GM13977 (cell line): ENCODE measurements around the gene TEAD1.

Experiments used
- DNase-seq: peaks from one replicate; pipeline ENCODE4 v3.0.0; 2012; ENCODE audit warnings: low spot score
- in situ Hi-C: fragments of 300-500 bp; cut with MboI; formaldehyde crosslinking; loops from one replicate; pipeline ENCODE4 v1.12.0; 2022; ENCODE audit warnings: low sequenced_read_pairs, low pct_unique_long_range_greater_than_20kb, mixed read lengths, inconsistent platforms; ENCODE audit not compliant: unreplicated experiment
- TF ChIP-seq, protein P1 (sequence below): IDR thresholded peaks from 2 replicates; pipeline ENCODE4 v1.5.1; 2012; ENCODE audit warnings: mild to moderate bottlenecking, control low read depth; ENCODE audit not compliant: insufficient read depth; ENCODE audit errors: extremely low read depth, missing control alignments

The TEAD1 gene

GRCh38 chr11:12963051-12963450 is 288.8 kb downstream of the TEAD1 start:
- TF ChIP-seq, protein P1, sequence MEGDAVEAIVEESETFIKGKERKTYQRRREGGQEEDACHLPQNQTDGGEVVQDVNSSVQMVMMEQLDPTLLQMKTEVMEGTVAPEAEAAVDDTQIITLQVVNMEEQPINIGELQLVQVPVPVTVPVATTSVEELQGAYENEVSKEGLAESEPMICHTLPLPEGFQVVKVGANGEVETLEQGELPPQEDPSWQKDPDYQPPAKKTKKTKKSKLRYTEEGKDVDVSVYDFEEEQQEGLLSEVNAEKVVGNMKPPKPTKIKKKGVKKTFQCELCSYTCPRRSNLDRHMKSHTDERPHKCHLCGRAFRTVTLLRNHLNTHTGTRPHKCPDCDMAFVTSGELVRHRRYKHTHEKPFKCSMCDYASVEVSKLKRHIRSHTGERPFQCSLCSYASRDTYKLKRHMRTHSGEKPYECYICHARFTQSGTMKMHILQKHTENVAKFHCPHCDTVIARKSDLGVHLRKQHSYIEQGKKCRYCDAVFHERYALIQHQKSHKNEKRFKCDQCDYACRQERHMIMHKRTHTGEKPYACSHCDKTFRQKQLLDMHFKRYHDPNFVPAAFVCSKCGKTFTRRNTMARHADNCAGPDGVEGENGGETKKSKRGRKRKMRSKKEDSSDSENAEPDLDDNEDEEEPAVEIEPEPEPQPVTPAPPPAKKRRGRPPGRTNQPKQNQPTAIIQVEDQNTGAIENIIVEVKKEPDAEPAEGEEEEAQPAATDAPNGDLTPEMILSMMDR: no peak
- in situ Hi-C loops: loop anchor here (25.0 kb wide), 2 partner anchors 224 to 374 kb away; no protein-coding TSS in a partner anchor
- DNase-seq: no peak

DNA sequence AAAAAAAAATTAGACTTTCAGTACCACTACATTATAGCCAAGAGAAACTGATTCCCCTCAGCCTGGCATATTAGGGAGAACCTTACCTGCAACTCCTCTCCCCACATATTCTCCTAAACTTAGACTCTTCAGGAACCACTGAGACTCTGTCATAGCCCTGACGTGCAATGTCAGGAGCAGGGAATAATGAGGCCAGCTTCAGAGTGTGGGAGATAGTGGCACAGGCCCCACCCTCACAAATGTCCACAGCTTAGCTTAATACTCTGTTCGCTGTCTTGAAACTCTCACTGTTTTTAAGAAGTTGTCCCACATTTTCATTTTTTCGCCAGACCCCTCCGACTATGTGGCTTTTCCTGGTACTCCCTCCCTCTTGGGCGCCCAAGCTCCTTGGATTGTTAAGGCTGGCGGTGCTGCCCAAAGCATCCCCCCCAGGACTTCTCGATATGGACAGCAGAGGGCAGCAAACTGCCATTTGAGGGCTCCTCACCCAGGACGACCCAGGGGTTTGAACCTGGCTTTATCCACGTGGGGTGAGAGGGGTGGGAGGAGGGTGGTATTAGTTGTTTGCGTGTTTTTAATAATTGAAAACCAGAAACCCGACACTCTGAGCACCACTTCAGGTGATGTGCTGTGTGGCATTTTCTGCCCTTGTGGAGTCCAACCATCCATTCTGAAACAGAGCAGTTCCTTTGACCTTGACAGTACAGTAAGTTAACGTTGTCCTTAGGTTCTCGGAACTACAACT is 289.7 kb downstream of the TEAD1 start:
- peak; percentile 78 for DNase-seq
- TF ChIP-seq, protein P1: peak; percentile 86
- in situ Hi-C loops: loop anchor here (25.0 kb wide), 2 partner anchors 223 to 373 kb away; no protein-coding TSS in a partner anchor

DNA sequence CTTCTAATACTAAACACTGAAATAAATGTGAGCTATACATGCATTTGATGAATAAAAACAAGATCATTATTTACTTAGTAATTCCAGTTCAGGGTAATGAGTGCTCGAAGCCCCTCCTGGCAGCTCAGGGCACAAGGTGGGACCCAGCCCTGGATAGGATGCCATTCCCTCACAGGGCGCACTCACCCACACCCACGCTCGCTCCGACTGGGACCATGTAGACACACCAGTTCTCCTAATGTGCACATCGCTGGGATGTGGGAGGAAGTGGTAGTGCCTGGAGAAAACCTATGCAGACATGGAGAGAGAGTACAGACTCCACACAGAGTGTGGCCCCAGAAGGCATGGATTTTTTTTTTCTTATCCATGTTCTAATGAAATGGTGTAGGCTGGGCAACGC is 290.4 kb downstream of the TEAD1 start:
- TF ChIP-seq, protein P1: no peak
- no peak for DNase-seq
- in situ Hi-C loops: loop anchor here (25.0 kb wide), 2 partner anchors 223 to 373 kb away; no protein-coding TSS in a partner anchor

DNA sequence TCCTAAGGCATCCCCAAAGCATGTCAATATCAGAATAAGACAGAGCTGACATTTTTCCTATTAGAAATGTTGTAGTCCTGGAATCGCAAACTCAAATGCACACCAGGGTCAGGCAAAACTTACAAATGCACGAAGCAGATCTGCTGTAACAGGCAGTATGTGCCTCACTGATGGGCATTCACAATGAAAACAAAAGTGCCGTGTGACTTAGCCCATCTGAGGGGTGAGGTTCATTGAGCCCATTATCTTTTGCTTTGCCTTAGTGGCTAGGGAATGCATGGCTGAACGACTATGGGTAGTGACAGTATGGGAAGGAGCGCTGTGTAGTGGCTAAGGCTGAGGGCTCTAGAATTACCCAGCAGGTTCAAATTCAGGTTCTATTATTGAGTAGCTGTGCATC is 291.8 kb downstream of the TEAD1 start:
- no peak for DNase-seq
- TF ChIP-seq, protein P1: no peak
- in situ Hi-C loops: loop anchor here (25.0 kb wide), 2 partner anchors 221 to 371 kb away; no protein-coding TSS in a partner anchor

DNA sequence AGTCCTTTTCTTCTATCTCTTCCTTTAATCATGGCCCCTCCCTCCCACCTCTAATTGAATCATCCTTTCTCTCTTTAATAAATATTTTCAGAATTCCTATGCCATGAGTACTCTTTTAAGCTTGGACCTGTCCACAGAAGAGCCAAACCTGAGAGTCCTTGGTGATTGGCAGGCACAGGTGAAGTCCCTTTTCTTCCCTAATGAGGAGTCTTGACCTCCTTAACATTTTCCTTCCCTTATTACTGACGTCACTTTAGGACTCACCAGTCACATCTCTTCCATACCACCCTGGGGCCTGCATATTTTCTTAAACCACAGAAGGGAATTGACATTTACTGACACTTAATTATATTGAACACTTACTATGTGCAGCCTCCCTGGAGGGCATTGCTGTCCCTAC is 293.9 kb downstream of the TEAD1 start:
- no peak for DNase-seq
- TF ChIP-seq, protein P1: no peak
- in situ Hi-C loops: loop anchor here (25.0 kb wide), 2 partner anchors 219 to 369 kb away; no protein-coding TSS in a partner anchor

GRCh38 chr11:12968826-12969225 is 294.6 kb downstream of the TEAD1 start:
- DNase-seq: no peak
- in situ Hi-C loops: loop anchor here (25.0 kb wide), 2 partner anchors 218 to 368 kb away; no protein-coding TSS in a partner anchor
- TF ChIP-seq, protein P1: no peak
